HG03025 (cell line): ENCODE measurements around the gene MAPK7.
A peak's percentile ranks its signal among the peaks of the same experiment; 100 is the strongest.

Experiments used
- ATAC-seq: cut with Tn5 transposase; IDR thresholded peaks from one replicate; pipeline ENCODE4 v1.9.1; 2021; ENCODE audit warnings: mild to moderate bottlenecking, moderate library complexity; ENCODE audit not compliant: unreplicated experiment, low FRiP score

The MAPK7 gene

GRCh38 chr17:19362277-19363113 is 15.8 kb upstream of the MAPK7 start, which contains the start of gene B9D1:
TSS of gene B9D1 (minus strand) at chr17:19362723. CDS start at chr17:19362569, 154 bp downstream.
- peak; percentile 67 for ATAC-seq

GRCh38 chr17:19363114-19363438 is 15.2 kb upstream of the MAPK7 start:
- no peak for ATAC-seq

GRCh38 chr17:19363460-19364035 is 14.8 kb upstream of the MAPK7 start:
- ATAC-seq: no peak

GRCh38 chr17:19364699-19365498 is 13.4 kb upstream of the MAPK7 start:
- ATAC-seq: no peak

GRCh38 chr17:19365499-19365817 is 12.8 kb upstream of the MAPK7 start:
- no peak for ATAC-seq

GRCh38 chr17:19365833-19366636 is 12.3 kb upstream of the MAPK7 start:
- no peak for ATAC-seq

GRCh38 chr17:19366637-19366972 is 11.7 kb upstream of the MAPK7 start:
- no peak for ATAC-seq

GRCh38 chr17:19368229-19368628 is 10.1 kb upstream of the MAPK7 start:
- no peak for ATAC-seq

- ATAC-seq: no peak
These were observed 9.1 kb upstream of the MAPK7 start for GRCh38 chr17:19369107-19369778.

- ATAC-seq: no peak
These were observed 8.3 kb upstream of the MAPK7 start for GRCh38 chr17:19369846-19370492.

- no peak for ATAC-seq
These were observed 7.8 kb upstream of the MAPK7 start for GRCh38 chr17:19370493-19370960.

- ATAC-seq: no peak
These were observed 6.9 kb upstream of the MAPK7 start for GRCh38 chr17:19371259-19372010.

- ATAC-seq: no peak
These were observed 6.3 kb upstream of the MAPK7 start for GRCh38 chr17:19372011-19372370.

GRCh38 chr17:19372439-19372838 is 5.9 kb upstream of the MAPK7 start:
- no peak for ATAC-seq

GRCh38 chr17:19372866-19373504 is 5.3 kb upstream of the MAPK7 start:
- ATAC-seq: no peak

- ATAC-seq: no peak
These were observed 4.2 kb upstream of the MAPK7 start for GRCh38 chr17:19374136-19374535.

- ATAC-seq: no peak
These were observed 2.6 kb upstream of the MAPK7 start for GRCh38 chr17:19375732-19376131.

- ATAC-seq: no peak
These were observed 1.5 kb upstream of the MAPK7 start for GRCh38 chr17:19376811-19377210.
